AG09319 (cell line): ENCODE data around the gene PPP2R5A.

ENCODE experiments used
- DNase-seq: peaks from one replicate; pipeline ENCODE4 v3.0.0-alpha.2; 2010; ENCODE audit warnings: low read depth; ENCODE audit errors: extremely low read depth
- CTCF ChIP-seq: IDR thresholded peaks from 2 replicates; pipeline ENCODE4 v1.5.1; 2011; ENCODE audit warnings: low read depth, mild to moderate bottlenecking, inconsistent platforms, low read length, moderate library complexity

Gene PPP2R5A

GRCh38 chr1:212269306-212269705 is 15.9 kb upstream of the PPP2R5A start:
- TF ChIP-seq CTCF, result no peak
- DNase-seq, result no peak

- no peak for TF ChIP-seq CTCF
Observed at GRCh38 chr1:212270564-212270963, 14.6 kb upstream of the PPP2R5A start.

GRCh38 chr1:212271234-212271633 is 14.0 kb upstream of the PPP2R5A start:
- no peak for DNase-seq
- TF ChIP-seq CTCF, result no peak

More at GRCh38 chr1:212270564-212270963, 14.6 kb upstream of the PPP2R5A start:
- no peak for DNase-seq

- no peak for TF ChIP-seq CTCF
- DNase-seq, result no peak
Observed at GRCh38 chr1:212271823-212272485, 13.3 kb upstream of the PPP2R5A start.

GRCh38 chr1:212281590-212281989 is 3.6 kb upstream of the PPP2R5A start:
- no peak for DNase-seq

GRCh38 chr1:212283741-212284140 is 1.5 kb upstream of the PPP2R5A start:
- no peak for TF ChIP-seq CTCF
- no peak for DNase-seq

More at GRCh38 chr1:212281590-212281989, 3.6 kb upstream of the PPP2R5A start:
- TF ChIP-seq CTCF, result no peak

- no peak for TF ChIP-seq CTCF
- DNase-seq, result no peak
Observed at GRCh38 chr1:212284332-212284743, 872 bp upstream of the PPP2R5A start.
